Esophagus squamous epithelium (tissue), 5 donors: Measurements from ENCODE around the gene MRPL9. TPM values are rescaled to one million over a fixed set of nuclear protein-coding genes. Genes with fewer than 3 reads are reported as not detected.

Experiments
- DNase-seq: peaks from one replicate; lab custom pipeline; 2025; lab: John Stamatoyannopoulos, UW
- H3K27ac ChIP-seq, 4 donors: fragments of 200-600 bp; sonication (generic); one replicate each; pipeline ENCODE4 v1.5.1; 2016 to 2019; ENCODE audit warnings: mild to moderate bottlenecking in 1 of 4
- H3K27me3 ChIP-seq, 4 donors: fragments of 200-600 bp; sonication (generic); 1 replicate in 3 of 4; 2 replicates in 1 of 4; pipeline versions ENCODE4 v1.5.1 to v1.6.0; 2017 to 2021; ENCODE audit warnings: antibody characterized with exemption in 1 of 4
- H3K36me3 ChIP-seq, 3 donors: fragments of 200-600 bp; sonication (generic); one replicate each; pipeline ENCODE4 v1.5.1; 2016 to 2019
- H3K4me1 ChIP-seq, 3 donors: fragments of 200-600 bp; sonication (generic); one replicate each; pipeline ENCODE4 v1.5.1; 2017 to 2019
- H3K4me3 ChIP-seq, 4 donors: fragments of 200-600 bp; sonication (generic); 1 replicate in 3 of 4; 2 replicates in 1 of 4; pipeline ENCODE4 v1.5.1; 2016 to 2019; ENCODE audit warnings: mild to moderate bottlenecking in 2 of 4, moderate library complexity in 1 of 4
- H3K9me3 ChIP-seq, 3 donors: fragments of 200-600 bp; sonication (generic); one replicate each; pipeline ENCODE4 v1.5.1; 2016 to 2019
- POLR2A ChIP-seq, 4 donors: fragments of 450-650 bp; IDR thresholded peaks; one replicate each; pipeline ENCODE4 v1.6.1; 2017; ENCODE audit warnings: antibody characterized with exemption in 4 of 4, mild to moderate bottlenecking in 4 of 4, moderate library complexity in 3 of 4
- WGBS, 2 donors: methylation state at CpG; one replicate each; pipeline ENCODE4 v1.1.5; 2018; 5-methylcytosine and 5-hydroxymethylcytosine counted together
- intact Hi-C: fragments of 100-400 bp; cut with DNase I; formaldehyde crosslinking; loops from one replicate; pipeline ENCODE4 v1.15.0; 2022
- total RNA-seq, 4 donors: library from RNA; depleted of rRNA; stranded (reverse); fragments of >200 nt; gene quantifications; one replicate each; pipeline ENCODE4 v1.1.0, GENCODE V29; 2016
- TF ChIP-seq, protein P1 (sequence below), 6 experiments: fragments of 450-650 bp in 4 of 6; fragments of 200-600 bp in 2 of 6; sonication (generic) in 2 of 6; IDR thresholded peaks; one replicate each; pipeline ENCODE4 v1.5.1; 2016 to 2019; ENCODE audit warnings: antibody characterized with exemption in 6 of 6, mild to moderate bottlenecking in 4 of 6, moderate library complexity in 4 of 6
- donor health status: DM: yes; HTN: yes; CAD: no.

Gene MRPL9
- total RNA-seq, result 10 to 100 TPM; 49.1 to 56.3 (median 52.6) TPM

DNA sequence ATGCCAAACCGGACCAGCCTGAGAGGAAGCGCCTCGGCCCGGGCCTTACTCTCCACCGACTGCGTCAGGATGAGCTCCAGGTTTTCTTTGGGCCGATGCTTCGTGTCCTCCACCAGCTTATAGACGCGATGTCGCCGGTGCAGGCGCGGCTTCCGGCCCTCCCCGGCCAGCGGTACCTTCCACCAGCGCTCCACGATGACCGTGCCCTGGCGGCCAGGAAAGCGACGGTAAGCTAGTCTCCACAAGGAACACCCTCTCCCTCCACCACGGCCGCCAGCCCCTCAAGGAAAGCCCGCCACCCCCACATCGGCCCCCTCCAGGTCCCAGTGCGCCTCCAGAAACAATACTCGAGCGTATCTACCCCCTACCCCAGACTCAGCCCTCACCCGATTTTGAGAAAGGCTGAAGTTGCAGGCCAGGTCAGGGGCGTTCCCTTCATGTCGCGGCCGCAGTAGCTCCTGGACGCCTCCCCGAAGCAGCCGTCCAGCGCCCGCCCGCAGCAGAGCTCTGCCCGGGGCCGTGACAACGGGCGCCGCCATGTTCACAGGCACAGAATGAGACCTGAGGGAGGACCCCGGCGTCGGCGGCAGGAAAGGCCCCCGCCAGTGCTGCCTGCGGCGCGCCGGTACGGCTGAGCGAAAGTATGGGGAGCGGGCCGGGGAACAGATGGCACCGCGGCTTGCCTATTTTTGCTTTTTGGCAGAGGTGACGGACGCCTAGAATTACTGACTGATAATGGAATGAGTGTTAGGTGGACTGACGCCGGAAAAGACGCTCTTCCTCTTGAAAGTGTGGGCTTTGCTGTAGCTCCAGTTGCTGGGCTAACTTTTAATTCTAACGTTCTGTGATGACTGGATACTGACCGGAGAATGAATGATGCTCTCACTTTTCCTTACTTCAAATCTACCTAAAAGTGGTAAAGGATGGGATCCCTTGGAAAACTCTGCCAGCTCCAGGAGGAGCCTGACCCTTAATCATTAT lies at the start of gene MRPL9:
MRPL9 (minus strand) TSS at position 556 of the 981 bp plus-strand sequence; CDS start at position 539, 17 bp downstream.
- Histone ChIP-seq H3K4me3 (peak within 1 kb of the TSS; percentile 78 to 98 (median 83)), H3K9me3 (no peaks in the 10 kb centered on the region), H3K27me3 (no peaks in the 10 kb centered on the region), H3K4me1 (peaks cover 8 to 23% (median 13%) of the 10 kb centered on the region in 3 donors), H3K36me3 (peaks cover 3 to 41% (median 15%) of the 10 kb centered on the region in 3 donors), H3K27ac (peak within 1 kb of the TSS; percentile 88 to 95 (median 94))
- no peak for DNase-seq
- peak in 2 of 4 donors; percentile 28 to 36 for TF ChIP-seq POLR2A (IDR thresholded peaks at IDR 0.05)
- TF ChIP-seq, protein P1, sequence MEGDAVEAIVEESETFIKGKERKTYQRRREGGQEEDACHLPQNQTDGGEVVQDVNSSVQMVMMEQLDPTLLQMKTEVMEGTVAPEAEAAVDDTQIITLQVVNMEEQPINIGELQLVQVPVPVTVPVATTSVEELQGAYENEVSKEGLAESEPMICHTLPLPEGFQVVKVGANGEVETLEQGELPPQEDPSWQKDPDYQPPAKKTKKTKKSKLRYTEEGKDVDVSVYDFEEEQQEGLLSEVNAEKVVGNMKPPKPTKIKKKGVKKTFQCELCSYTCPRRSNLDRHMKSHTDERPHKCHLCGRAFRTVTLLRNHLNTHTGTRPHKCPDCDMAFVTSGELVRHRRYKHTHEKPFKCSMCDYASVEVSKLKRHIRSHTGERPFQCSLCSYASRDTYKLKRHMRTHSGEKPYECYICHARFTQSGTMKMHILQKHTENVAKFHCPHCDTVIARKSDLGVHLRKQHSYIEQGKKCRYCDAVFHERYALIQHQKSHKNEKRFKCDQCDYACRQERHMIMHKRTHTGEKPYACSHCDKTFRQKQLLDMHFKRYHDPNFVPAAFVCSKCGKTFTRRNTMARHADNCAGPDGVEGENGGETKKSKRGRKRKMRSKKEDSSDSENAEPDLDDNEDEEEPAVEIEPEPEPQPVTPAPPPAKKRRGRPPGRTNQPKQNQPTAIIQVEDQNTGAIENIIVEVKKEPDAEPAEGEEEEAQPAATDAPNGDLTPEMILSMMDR (IDR thresholded peaks at IDR 0.05), result no peak
- 0 to 1% methylated on average over 9 to 10 of the region's 68 CpGs for WGBS, 2 donors
- intact Hi-C loops, result no loop called here

- Histone ChIP-seq H3K4me3 (no peak overlapping the region), H3K4me1 (peaks cover 0 to 16% (median 0%) of the 10 kb centered on the region in 3 donors), H3K27ac (no peak overlapping the region), H3K36me3 (peaks cover 0 to 8% (median 0%) of the 10 kb centered on the region in 3 donors), H3K9me3 (no peaks in the 10 kb centered on the region), H3K27me3 (no peaks in the 10 kb centered on the region)
- TF ChIP-seq, protein P1 (IDR thresholded peaks at IDR 0.05), result no peak
- TF ChIP-seq POLR2A (IDR thresholded peaks at IDR 0.05), result no peak
- 80 to 89% methylated on average over 5 to 9 of the region's 9 CpGs for WGBS, 2 donors
- no peak for DNase-seq
- intact Hi-C loops, result no loop called here
Measured at GRCh38 chr1:151811181-151811580, 47.9 kb upstream of the MRPL9 start.

- Histone ChIP-seq H3K4me1 (peaks cover 0 to 11% (median 0%) of the 10 kb centered on the region in 3 donors), H3K4me3 (no peak overlapping the region), H3K36me3 (peaks cover 0 to 8% (median 0%) of the 10 kb centered on the region in 3 donors), H3K9me3 (no peaks in the 10 kb centered on the region), H3K27me3 (peaks cover 0 to 4% (median 0%) of the 10 kb centered on the region in 4 donors), H3K27ac (no peak overlapping the region)
- 90 to 100% methylated on average over 1 of the region's 1 CpG for WGBS, 2 donors
- DNase-seq, result no peak
- TF ChIP-seq, protein P1 (IDR thresholded peaks at IDR 0.05), result no peak
- no peak for TF ChIP-seq POLR2A (IDR thresholded peaks at IDR 0.05)
- intact Hi-C loops, result no loop called here
Measured at GRCh38 chr1:151809985-151810556, 46.8 kb upstream of the MRPL9 start.

GRCh38 chr1:151809290-151809984 lies 46.1 kb upstream of the MRPL9 start:
- Histone ChIP-seq H3K27me3 (peaks cover 0 to 11% (median 0%) of the 10 kb centered on the region in 4 donors), H3K4me3 (no peak overlapping the region), H3K9me3 (no peaks in the 10 kb centered on the region), H3K27ac (no peak overlapping the region), H3K4me1 (peaks cover 0 to 9% (median 0%) of the 10 kb centered on the region in 3 donors), H3K36me3 (peaks cover 0 to 5% (median 0%) of the 10 kb centered on the region in 3 donors)
- no peak for TF ChIP-seq POLR2A (IDR thresholded peaks at IDR 0.05)
- TF ChIP-seq, protein P1 (IDR thresholded peaks at IDR 0.05), result no peak
- 55 to 60% methylated on average over 7 to 8 of the region's 8 CpGs for WGBS, 2 donors
- intact Hi-C loops, result no loop called here
- no peak for DNase-seq
